ENCODE results near the gene LZTFL1. TPM values are rescaled to one million over a fixed set of nuclear protein-coding genes. Genes with fewer than 3 reads are reported as not detected.

The LZTFL1 gene
- 11.9 and 16.8 TPM in 2 replicates for total RNA-seq

- peak; percentile 97 for DNase-seq
Measured at GRCh38 chr3:45841757-45842491, at the start of gene LZTFL1. TSS of gene LZTFL1 (minus strand) at chr3:45842119. CDS start at chr3:45841991, 128 bp downstream.

GRCh38 chr3:45890405-45890804 lies 48.5 kb upstream of the LZTFL1 start:
- peak; percentile 17 for DNase-seq

GRCh38 chr3:45889337-45889736 lies 47.4 kb upstream of the LZTFL1 start:
- no peak for DNase-seq

- DNase-seq = no peak
Measured at GRCh38 chr3:45887759-45888511, 46.0 kb upstream of the LZTFL1 start.

GRCh38 chr3:45887285-45887684 lies 45.4 kb upstream of the LZTFL1 start:
- DNase-seq = no peak

- DNase-seq = no peak
Measured at GRCh38 chr3:45885979-45886705, 44.2 kb upstream of the LZTFL1 start, which contains the start of gene CCR9. TSS of gene CCR9 (plus strand) at chr3:45886543. CDS start at chr3:45894934, 8,391 bp downstream.

GRCh38 chr3:45884368-45885201 lies 42.7 kb upstream of the LZTFL1 start:
- DNase-seq = no peak

GRCh38 chr3:45881078-45882022 lies 39.4 kb upstream of the LZTFL1 start:
- no peak for DNase-seq

GRCh38 chr3:45880725-45881077 lies 38.8 kb upstream of the LZTFL1 start:
- DNase-seq = no peak

- DNase-seq = no peak
Measured at GRCh38 chr3:45878124-45878523, 36.2 kb upstream of the LZTFL1 start.

- DNase-seq = no peak
Measured at GRCh38 chr3:45874677-45875346, 32.9 kb upstream of the LZTFL1 start.

- DNase-seq = no peak
Measured at GRCh38 chr3:45873638-45874037, 31.7 kb upstream of the LZTFL1 start.

GRCh38 chr3:45873036-45873435 lies 31.1 kb upstream of the LZTFL1 start:
- DNase-seq = no peak

GRCh38 chr3:45872569-45872968 lies 30.6 kb upstream of the LZTFL1 start:
- no peak for DNase-seq

GRCh38 chr3:45871780-45872179 lies 29.9 kb upstream of the LZTFL1 start:
- DNase-seq = no peak

GRCh38 chr3:45870099-45870498 lies 28.2 kb upstream of the LZTFL1 start:
- DNase-seq = no peak

GRCh38 chr3:45869638-45870037 lies 27.7 kb upstream of the LZTFL1 start:
- DNase-seq = no peak

GRCh38 chr3:45868650-45869049 lies 26.7 kb upstream of the LZTFL1 start:
- DNase-seq = no peak

GRCh38 chr3:45868213-45868612 lies 26.3 kb upstream of the LZTFL1 start:
- no peak for DNase-seq

GRCh38 chr3:45865563-45865962 lies 23.6 kb upstream of the LZTFL1 start:
- DNase-seq = no peak
